ENCODE data around the gene DGKZ. TPM values are rescaled to one million over a fixed set of nuclear protein-coding genes. Genes with fewer than 3 reads are reported as not detected.
"Not testable (repeated sequence)": the region's sequence is repeated elsewhere in the genome, so short reads cannot be mapped to it uniquely, and the experiment has no call there.

DGKZ gene
- total and polyA plus RNA-seq, 9 donors, result 8.9 to 46.0 (median 29.4) TPM

- TF ChIP-seq CTCF (IDR thresholded peaks at IDR 0.05) (no peak), POLR2A (IDR thresholded peaks at IDR 0.05) (no peak), EP300 (IDR thresholded peaks at IDR 0.05) (no peak)
- no peaks in the 10 kb centered on the region for H3K36me3 ChIP-seq
- H3K27ac ChIP-seq, result no peak overlapping the region
- H3K4me3 ChIP-seq, result no peak overlapping the region
- H3K4me1 ChIP-seq (ENCODE audit: insufficient read depth), result no peaks in the 10 kb centered on the region
- no peak for DNase-seq
- WGBS, 3 donors, result 91 to 92% (median 92%) methylated on average over 7 of the region's 7 CpGs
- H3K9me3 ChIP-seq, result no peaks in the 10 kb centered on the region
- no peaks in the 10 kb centered on the region for H3K27me3 ChIP-seq
- intact Hi-C loops (cut with DNase I), result loop anchor here in 1 of 4 donors (10.0 kb wide), 1 partner anchor 338 kb away; no protein-coding TSS in a partner anchor
These were observed 44.4 kb upstream of the DGKZ start for GRCh38 chr11:46302866-46303265.

- not testable (repeated sequence) for H3K27me3 ChIP-seq; H3K4me3 ChIP-seq; H3K27ac ChIP-seq; H3K4me1 ChIP-seq (ENCODE audit: insufficient read depth); DNase-seq; H3K9me3 ChIP-seq; H3K36me3 ChIP-seq
- intact Hi-C loops (cut with DNase I), result loop anchor here in 1 of 4 donors (10.0 kb wide), 1 partner anchor 339 kb away; no protein-coding TSS in a partner anchor
- 85 to 88% (median 86%) methylated on average over 12 of the region's 12 CpGs for WGBS, 3 donors
These were observed 43.2 kb upstream of the DGKZ start for GRCh38 chr11:46304036-46304435.

- DNase-seq, result no peak
- H3K9me3 ChIP-seq, result no peaks in the 10 kb centered on the region
- TF ChIP-seq POLR2A (IDR thresholded peaks at IDR 0.05) (no peak), EP300 (IDR thresholded peaks at IDR 0.05) (no peak), CTCF (IDR thresholded peaks at IDR 0.05) (no peak)
- no peak overlapping the region for H3K27ac ChIP-seq
- no peaks in the 10 kb centered on the region for H3K36me3 ChIP-seq
- no peak overlapping the region for H3K4me3 ChIP-seq
- no peaks in the 10 kb centered on the region for H3K27me3 ChIP-seq
- 78 to 88% (median 80%) methylated on average over 7 to 10 of the region's 10 CpGs for WGBS, 3 donors
- intact Hi-C loops (cut with DNase I), result loop anchor here in 1 of 4 donors (10.0 kb wide), 1 partner anchor 340 kb away; no protein-coding TSS in a partner anchor
- H3K4me1 ChIP-seq (ENCODE audit: insufficient read depth), result no peaks in the 10 kb centered on the region
These were observed 42.6 kb upstream of the DGKZ start for GRCh38 chr11:46304605-46305179.

GRCh38 chr11:46305295-46305694 lies 42.0 kb upstream of the DGKZ start:
- Histone ChIP-seq H3K36me3 (no peaks in the 10 kb centered on the region), H3K4me1 (ENCODE audit: insufficient read depth) (no peaks in the 10 kb centered on the region), H3K27ac (no peak overlapping the region), H3K9me3 (no peaks in the 10 kb centered on the region), H3K27me3 (no peaks in the 10 kb centered on the region), H3K4me3 (no peak overlapping the region)
- intact Hi-C loops (cut with DNase I), result loop anchor here in 1 of 4 donors (10.0 kb wide), 1 partner anchor 340 kb away; no protein-coding TSS in a partner anchor
- TF ChIP-seq POLR2A (IDR thresholded peaks at IDR 0.05) (no peak), EP300 (IDR thresholded peaks at IDR 0.05) (no peak), CTCF (IDR thresholded peaks at IDR 0.05) (no peak)
- DNase-seq, result no peak
- 67 to 74% (median 69%) methylated on average over 6 of the region's 6 CpGs for WGBS, 3 donors

- no peaks in the 10 kb centered on the region for H3K4me1 ChIP-seq (ENCODE audit: insufficient read depth)
- WGBS, 3 donors, result 70 to 75% (median 73%) methylated on average over 5 of the region's 5 CpGs
- H3K27me3 ChIP-seq, result no peaks in the 10 kb centered on the region
- no peaks in the 10 kb centered on the region for H3K9me3 ChIP-seq
- no peak for TF ChIP-seq CTCF (IDR thresholded peaks at IDR 0.05)
- no peak for TF ChIP-seq POLR2A (IDR thresholded peaks at IDR 0.05)
- no peak for TF ChIP-seq EP300 (IDR thresholded peaks at IDR 0.05)
- no peak for DNase-seq
- no peaks in the 10 kb centered on the region for H3K36me3 ChIP-seq
- intact Hi-C loops (cut with DNase I), result loop anchor here in 1 of 4 donors (10.0 kb wide), 1 partner anchor 342 kb away; no protein-coding TSS in a partner anchor
- no peak overlapping the region for H3K4me3 ChIP-seq
- H3K27ac ChIP-seq, result no peak overlapping the region
These were observed 40.9 kb upstream of the DGKZ start for GRCh38 chr11:46306296-46306853.
